Measurements from ENCODE around the gene CD48.

DNA sequence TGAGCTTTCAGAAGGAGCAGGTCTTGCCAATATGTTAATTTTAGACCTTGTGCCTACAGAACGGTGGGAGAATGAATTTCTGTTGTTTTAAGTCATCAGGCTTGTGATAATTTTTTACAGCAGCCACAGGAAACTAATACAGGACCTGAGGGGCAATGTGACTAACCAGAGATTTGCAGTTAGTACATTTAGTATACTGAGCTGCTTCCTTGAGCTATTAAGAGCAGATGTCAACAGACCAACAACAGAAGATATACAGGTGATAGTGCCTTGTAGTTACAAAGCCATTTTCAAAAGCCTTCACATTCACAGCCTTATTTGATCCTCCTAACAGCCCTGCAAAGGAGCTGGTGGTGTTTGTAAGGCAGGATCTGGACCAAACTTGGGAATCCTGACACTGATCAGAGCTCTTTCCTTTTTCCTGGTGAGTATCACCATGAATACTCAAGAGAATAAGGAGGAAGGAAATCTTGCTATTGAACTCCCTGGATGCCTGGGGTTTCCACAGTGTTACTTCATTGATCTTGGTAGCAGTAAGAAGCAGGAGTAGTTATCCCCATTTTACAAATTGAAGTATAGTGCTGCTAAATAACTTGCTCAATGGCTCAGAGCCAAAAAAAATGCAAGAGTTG, 60.1 kb downstream of the CD48 start:
- TF ChIP-seq, protein P1, sequence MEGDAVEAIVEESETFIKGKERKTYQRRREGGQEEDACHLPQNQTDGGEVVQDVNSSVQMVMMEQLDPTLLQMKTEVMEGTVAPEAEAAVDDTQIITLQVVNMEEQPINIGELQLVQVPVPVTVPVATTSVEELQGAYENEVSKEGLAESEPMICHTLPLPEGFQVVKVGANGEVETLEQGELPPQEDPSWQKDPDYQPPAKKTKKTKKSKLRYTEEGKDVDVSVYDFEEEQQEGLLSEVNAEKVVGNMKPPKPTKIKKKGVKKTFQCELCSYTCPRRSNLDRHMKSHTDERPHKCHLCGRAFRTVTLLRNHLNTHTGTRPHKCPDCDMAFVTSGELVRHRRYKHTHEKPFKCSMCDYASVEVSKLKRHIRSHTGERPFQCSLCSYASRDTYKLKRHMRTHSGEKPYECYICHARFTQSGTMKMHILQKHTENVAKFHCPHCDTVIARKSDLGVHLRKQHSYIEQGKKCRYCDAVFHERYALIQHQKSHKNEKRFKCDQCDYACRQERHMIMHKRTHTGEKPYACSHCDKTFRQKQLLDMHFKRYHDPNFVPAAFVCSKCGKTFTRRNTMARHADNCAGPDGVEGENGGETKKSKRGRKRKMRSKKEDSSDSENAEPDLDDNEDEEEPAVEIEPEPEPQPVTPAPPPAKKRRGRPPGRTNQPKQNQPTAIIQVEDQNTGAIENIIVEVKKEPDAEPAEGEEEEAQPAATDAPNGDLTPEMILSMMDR (IDR thresholded peaks at IDR 0.05; ENCODE audit: insufficient read depth, low read length, poor library complexity, severe bottlenecking) = no peak
- no peak for TF ChIP-seq EZH2phosphoT487 (conservative IDR thresholded peaks at IDR 0.05; ENCODE audit: low read length)
